Measurements from ENCODE around the gene MACROD2. TPM values are rescaled to one million over a fixed set of nuclear protein-coding genes. Genes with fewer than 3 reads are reported as not detected.
"Not testable (repeated sequence)": the region's sequence is repeated elsewhere in the genome, so short reads cannot be mapped to it uniquely, and the experiment has no call there.

Gene MACROD2
- total RNA-seq, 1 donor from 2014 or later = not detected

DNA sequence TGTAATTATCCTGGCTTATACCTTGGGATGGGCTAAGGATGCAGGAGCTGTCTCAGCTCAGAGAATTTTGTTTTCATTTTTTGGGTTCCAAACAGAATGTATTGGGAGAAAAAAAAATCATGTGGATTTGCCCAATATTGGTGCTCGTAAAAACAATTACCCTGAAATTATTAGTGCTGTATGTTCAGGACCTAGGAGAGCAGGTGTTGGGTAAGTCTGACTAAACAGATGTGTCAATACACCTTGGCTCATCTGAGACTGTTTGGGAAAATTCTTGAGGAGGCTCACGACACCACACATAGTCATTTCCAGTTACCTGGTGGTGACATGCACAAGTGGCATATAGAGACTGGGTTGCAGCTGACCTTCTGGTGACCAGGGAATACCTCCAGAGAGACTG is 1144.2 kb downstream of the MACROD2 start:
- Mint-ChIP-seq H3K36me3 (ENCODE audit: low read depth) (no peaks in the 10 kb centered on the region), H3K4me3 (no peak overlapping the region), H3K9me3 (no peaks in the 10 kb centered on the region), H3K27me3 (ENCODE audit: insufficient read depth) (no peaks in the 10 kb centered on the region), H3K4me1 (ENCODE audit: low read depth) (no peaks in the 10 kb centered on the region), H3K27ac (no peak overlapping the region)
- DNase-seq (ENCODE audit: low spot score) = no peak
- intact Hi-C loops (cut with micrococcal nuclease) = no loop called here

DNA sequence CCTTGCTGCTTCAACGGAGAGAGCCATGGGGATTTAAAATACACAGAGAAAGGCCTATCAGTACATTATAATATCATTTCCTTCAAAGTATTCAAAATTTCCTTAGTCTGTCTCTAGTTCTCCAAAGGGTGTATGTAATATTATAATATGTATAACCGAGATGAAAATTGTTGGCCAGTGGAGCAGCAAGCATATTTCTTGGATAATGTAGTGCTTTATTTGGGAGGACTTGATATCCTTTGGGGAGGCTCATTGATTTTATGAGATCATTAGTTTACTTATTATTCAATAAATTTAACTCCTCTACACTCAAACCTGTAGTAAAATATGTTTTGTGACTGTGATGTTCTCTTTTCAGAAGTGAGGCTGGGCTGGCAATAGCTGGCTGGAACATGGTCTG is 1145.0 kb downstream of the MACROD2 start:
- DNase-seq (ENCODE audit: low spot score) = no peak
- Mint-ChIP-seq H3K27me3 (ENCODE audit: insufficient read depth) (no peaks in the 10 kb centered on the region), H3K4me3 (no peak overlapping the region), H3K4me1 (ENCODE audit: low read depth) (no peaks in the 10 kb centered on the region), H3K36me3 (ENCODE audit: low read depth) (no peaks in the 10 kb centered on the region), H3K9me3 (peaks cover 5% of the 10 kb centered on the region), H3K27ac (no peak overlapping the region)
- intact Hi-C loops (cut with micrococcal nuclease) = no loop called here

DNA sequence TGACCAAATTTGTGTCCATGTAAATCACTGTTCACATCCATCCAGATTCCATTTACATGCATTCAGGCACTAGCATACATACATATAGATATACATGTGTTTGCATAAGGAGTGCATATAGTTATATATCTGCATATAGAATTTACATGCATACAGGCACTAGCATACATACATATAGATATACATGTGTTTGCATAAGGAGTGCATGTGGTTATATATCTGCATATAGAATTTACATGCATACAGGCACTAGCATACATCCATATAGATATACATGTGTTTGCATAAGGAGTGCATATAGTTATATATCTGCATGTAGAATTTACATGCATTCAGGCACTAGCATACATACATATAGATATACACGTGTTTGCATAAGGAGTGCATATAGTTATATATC is 1145.6 kb downstream of the MACROD2 start:
- H3K27me3 Mint-ChIP-seq (ENCODE audit: insufficient read depth); H3K36me3 Mint-ChIP-seq (ENCODE audit: low read depth); H3K4me1 Mint-ChIP-seq (ENCODE audit: low read depth); intact Hi-C loops (cut with micrococcal nuclease); H3K9me3 Mint-ChIP-seq; H3K27ac Mint-ChIP-seq; DNase-seq (ENCODE audit: low spot score); H3K4me3 Mint-ChIP-seq: not testable (repeated sequence)

DNA sequence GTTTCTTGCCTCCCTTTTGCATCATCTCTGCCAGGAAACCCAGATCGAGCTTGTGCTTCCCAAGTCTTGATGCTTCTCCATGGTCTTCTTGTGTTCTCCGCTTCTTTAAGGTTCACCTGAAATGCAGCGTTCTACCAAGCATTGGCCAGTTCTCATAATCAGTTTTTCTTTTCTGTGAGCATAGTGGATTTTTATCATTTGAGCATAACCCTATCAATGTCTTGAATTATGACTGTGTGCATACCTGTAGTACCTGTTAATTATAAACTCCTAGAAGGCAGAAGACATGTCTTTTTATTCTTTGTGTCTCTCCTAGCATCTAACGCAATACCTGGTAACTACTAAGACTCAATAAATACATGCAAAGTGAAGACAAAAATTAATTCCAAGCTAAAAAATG is 1146.5 kb downstream of the MACROD2 start:
- no peak for DNase-seq (ENCODE audit: low spot score)
- H3K36me3 Mint-ChIP-seq (ENCODE audit: low read depth) = no peaks in the 10 kb centered on the region
- no peaks in the 10 kb centered on the region for H3K4me1 Mint-ChIP-seq (ENCODE audit: low read depth)
- peaks cover 5% of the 10 kb centered on the region for H3K9me3 Mint-ChIP-seq
- intact Hi-C loops (cut with micrococcal nuclease) = no loop called here
- H3K27ac Mint-ChIP-seq = no peak overlapping the region
- no peak overlapping the region for H3K4me3 Mint-ChIP-seq
- H3K27me3 Mint-ChIP-seq (ENCODE audit: insufficient read depth) = peaks cover 2% of the 10 kb centered on the region

DNA sequence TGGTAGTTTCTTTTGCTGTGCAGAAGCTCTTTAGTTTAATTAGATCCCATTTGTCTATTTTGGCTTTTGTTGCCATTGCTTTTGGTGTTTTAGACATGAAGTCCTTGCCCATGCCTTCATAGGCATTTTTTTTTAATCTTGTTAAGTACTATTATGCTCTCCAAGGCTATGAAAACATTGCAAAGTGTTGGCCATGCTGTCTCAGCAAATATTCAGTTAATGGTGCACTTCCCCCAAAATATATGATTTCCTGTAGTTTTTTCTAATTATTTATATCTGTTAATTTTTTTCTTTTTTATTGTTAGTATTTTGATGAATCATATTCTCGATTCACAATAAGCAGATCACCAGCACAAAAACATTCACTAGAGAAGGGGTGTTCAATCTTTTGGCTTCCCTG is 1148.2 kb downstream of the MACROD2 start:
- H3K4me3 Mint-ChIP-seq = no peak overlapping the region
- H3K27me3 Mint-ChIP-seq (ENCODE audit: insufficient read depth) = peaks cover 2% of the 10 kb centered on the region
- intact Hi-C loops (cut with micrococcal nuclease) = no loop called here
- H3K27ac Mint-ChIP-seq = no peak overlapping the region
- H3K36me3 Mint-ChIP-seq (ENCODE audit: low read depth) = no peaks in the 10 kb centered on the region
- DNase-seq (ENCODE audit: low spot score) = no peak
- peaks cover 5% of the 10 kb centered on the region for H3K9me3 Mint-ChIP-seq
- no peaks in the 10 kb centered on the region for H3K4me1 Mint-ChIP-seq (ENCODE audit: low read depth)

DNA sequence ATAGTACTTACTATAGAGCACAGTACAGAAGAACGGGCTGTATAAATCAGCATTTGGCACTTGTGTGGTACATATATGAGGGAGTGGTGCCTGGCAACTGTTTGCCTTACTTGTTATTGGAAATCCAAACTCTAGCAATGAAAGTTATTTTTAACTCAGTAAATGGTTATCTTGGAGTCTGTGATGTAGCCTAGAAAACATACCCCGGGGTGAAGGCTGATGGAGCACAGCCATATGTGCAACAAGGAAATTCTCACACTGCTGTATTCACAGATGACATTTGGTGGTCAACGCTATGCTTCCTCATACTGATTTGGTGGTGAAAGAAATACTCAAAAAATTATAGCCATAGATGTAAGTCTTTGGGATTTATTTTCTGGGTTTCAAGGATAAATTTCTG is 1149.6 kb downstream of the MACROD2 start:
- Mint-ChIP-seq H3K27ac (no peak overlapping the region), H3K9me3 (peaks cover 5% of the 10 kb centered on the region), H3K27me3 (ENCODE audit: insufficient read depth) (peaks cover 2% of the 10 kb centered on the region), H3K4me1 (ENCODE audit: low read depth) (no peaks in the 10 kb centered on the region), H3K4me3 (no peak overlapping the region), H3K36me3 (ENCODE audit: low read depth) (no peaks in the 10 kb centered on the region)
- no peak for DNase-seq (ENCODE audit: low spot score)
- intact Hi-C loops (cut with micrococcal nuclease) = no loop called here

DNA sequence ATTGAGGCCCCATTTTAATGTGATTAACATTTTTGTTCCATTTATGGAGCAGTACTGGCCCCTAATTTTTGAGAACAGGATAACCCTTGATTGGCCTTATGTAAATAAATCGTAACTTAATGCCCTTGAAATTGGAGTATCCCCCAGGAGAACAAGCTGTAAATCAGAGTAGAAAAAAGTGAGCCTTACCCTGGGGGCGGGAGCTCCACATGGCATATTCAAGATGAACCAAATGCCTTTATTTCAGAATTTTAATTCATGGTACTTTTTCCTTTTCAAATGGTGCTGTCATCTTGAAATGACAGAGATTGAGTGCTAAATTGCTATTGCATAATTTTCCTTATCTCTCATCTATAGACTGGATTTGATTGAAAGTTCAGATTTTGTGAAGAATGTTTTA is 1151.6 kb downstream of the MACROD2 start:
- peaks cover 12% of the 10 kb centered on the region for H3K9me3 Mint-ChIP-seq
- H3K4me1 Mint-ChIP-seq (ENCODE audit: low read depth) = no peaks in the 10 kb centered on the region
- no peak overlapping the region for H3K4me3 Mint-ChIP-seq
- peaks cover 2% of the 10 kb centered on the region for H3K27me3 Mint-ChIP-seq (ENCODE audit: insufficient read depth)
- H3K27ac Mint-ChIP-seq = no peak overlapping the region
- intact Hi-C loops (cut with micrococcal nuclease) = no loop called here
- H3K36me3 Mint-ChIP-seq (ENCODE audit: low read depth) = no peaks in the 10 kb centered on the region
- DNase-seq (ENCODE audit: low spot score) = no peak

DNA sequence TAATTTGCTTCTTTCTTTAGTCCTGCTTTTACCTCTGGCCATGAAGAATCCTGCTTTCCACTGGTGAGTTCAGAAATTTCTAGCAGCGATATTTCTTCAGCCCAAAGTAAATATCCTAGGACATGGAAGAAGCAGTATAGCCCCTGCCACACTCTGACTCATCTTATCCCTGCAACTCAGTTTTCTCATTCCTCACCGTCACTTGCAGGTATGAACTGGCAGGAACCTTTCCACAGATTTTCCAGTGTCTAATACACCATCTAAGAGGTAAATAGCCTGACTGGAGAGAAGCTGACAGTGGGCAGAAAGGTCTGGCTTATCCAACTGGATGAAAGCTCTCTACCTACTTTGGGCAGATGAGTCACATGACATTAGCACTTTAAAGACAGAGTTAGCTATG is 1158.8 kb downstream of the MACROD2 start:
- H3K27me3 Mint-ChIP-seq (ENCODE audit: insufficient read depth) = no peaks in the 10 kb centered on the region
- H3K4me3 Mint-ChIP-seq = no peak overlapping the region
- H3K27ac Mint-ChIP-seq = no peak overlapping the region
- no peaks in the 10 kb centered on the region for H3K36me3 Mint-ChIP-seq (ENCODE audit: low read depth)
- H3K4me1 Mint-ChIP-seq (ENCODE audit: low read depth) = no peaks in the 10 kb centered on the region
- peaks cover 23% of the 10 kb centered on the region for H3K9me3 Mint-ChIP-seq
- DNase-seq (ENCODE audit: low spot score) = no peak
- intact Hi-C loops (cut with micrococcal nuclease) = no loop called here

DNA sequence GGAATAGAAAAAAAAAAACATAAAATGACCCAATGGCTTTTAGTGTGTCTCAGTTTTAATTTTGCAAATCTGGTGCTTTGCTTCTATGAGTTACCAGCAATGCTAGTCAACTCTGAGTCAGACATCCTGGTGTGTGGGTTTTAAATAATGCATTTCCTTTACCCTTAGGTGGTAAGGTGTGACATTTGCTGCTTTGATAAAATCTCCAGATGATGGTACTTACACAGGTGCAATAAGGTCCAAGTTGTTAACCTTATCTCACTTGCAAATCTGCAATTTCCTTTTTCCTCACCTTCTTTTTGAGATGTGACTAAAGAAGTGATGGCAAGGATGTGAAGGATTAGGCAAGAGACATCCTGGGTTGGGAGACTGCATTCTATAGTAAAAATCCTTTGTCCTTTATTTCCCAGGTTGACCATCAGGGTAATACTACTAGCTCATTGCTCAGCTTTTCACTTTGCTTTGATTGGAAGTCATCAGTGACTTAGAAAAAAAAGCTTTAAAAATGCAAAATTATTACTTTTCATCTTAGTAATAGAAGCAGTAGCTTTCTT is 1160.6 kb downstream of the MACROD2 start:
- intact Hi-C loops (cut with micrococcal nuclease) = loop anchor here (5.0 kb wide), 1 partner anchor 299 kb away; no protein-coding TSS in a partner anchor
- H3K27ac Mint-ChIP-seq = no peak overlapping the region
- no peak for DNase-seq (ENCODE audit: low spot score)
- H3K27me3 Mint-ChIP-seq (ENCODE audit: insufficient read depth) = no peaks in the 10 kb centered on the region
- no peaks in the 10 kb centered on the region for H3K4me1 Mint-ChIP-seq (ENCODE audit: low read depth)
- no peak overlapping the region for H3K4me3 Mint-ChIP-seq
- H3K9me3 Mint-ChIP-seq = peaks cover 28% of the 10 kb centered on the region
- no peaks in the 10 kb centered on the region for H3K36me3 Mint-ChIP-seq (ENCODE audit: low read depth)

DNA sequence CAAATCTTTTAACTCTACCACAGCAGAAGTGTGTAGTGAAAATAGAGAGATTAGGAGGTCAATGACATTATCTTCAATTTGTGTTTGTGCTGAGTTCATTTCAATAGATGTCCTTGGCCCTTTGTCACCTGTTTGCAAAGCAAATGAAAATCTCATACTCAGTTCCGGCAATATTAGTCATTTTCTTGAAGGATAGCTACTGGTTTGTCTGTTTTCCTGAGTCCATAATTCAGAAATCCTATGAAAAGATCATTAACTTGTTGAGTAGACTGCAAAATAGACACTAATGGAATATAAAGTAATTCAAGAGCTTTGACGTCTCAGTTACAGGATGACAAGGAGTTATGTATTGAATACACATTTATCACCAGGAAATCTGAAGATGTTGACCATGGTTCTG is 1163.2 kb downstream of the MACROD2 start:
- peaks cover 11% of the 10 kb centered on the region for H3K4me1 Mint-ChIP-seq (ENCODE audit: low read depth)
- no peak overlapping the region for H3K4me3 Mint-ChIP-seq
- no peaks in the 10 kb centered on the region for H3K27me3 Mint-ChIP-seq (ENCODE audit: insufficient read depth)
- no peak overlapping the region for H3K27ac Mint-ChIP-seq
- no peaks in the 10 kb centered on the region for H3K36me3 Mint-ChIP-seq (ENCODE audit: low read depth)
- DNase-seq (ENCODE audit: low spot score) = no peak
- peaks cover 12% of the 10 kb centered on the region for H3K9me3 Mint-ChIP-seq
- intact Hi-C loops (cut with micrococcal nuclease) = loop anchor here (5.0 kb wide), 1 partner anchor 301 kb away; no protein-coding TSS in a partner anchor

DNA sequence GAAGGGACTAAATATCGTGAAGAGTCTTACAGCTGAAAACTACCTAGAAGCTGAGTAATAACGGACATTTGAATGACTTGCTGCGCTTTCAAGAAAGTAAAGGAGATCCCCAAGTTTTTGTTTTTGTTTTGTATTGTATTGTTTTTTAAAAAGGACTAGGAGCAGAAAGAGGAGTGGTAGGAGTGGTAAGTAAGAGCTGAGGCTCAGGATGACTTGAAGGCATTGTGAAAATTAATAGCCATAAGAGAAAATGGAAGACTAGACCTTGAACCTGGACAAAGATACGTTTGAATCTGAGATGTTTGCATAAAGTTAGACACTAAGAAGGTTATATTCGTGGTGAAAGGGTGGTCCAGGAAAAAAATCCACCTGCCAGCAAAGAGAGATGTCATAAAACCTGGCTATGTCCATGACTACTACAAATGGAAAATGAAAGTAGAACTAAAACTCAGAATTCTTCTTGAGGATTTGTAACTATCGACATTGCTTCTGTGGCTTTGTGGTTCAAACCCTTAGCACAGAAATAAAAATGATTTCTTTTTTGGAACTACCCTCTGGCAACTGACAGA is 1166.8 kb downstream of the MACROD2 start:
- DNase-seq (ENCODE audit: low spot score) = no peak
- peaks cover 11% of the 10 kb centered on the region for H3K4me1 Mint-ChIP-seq (ENCODE audit: low read depth)
- H3K27me3 Mint-ChIP-seq (ENCODE audit: insufficient read depth) = no peaks in the 10 kb centered on the region
- intact Hi-C loops (cut with micrococcal nuclease) = no loop called here
- H3K36me3 Mint-ChIP-seq (ENCODE audit: low read depth) = no peaks in the 10 kb centered on the region
- peaks cover 15% of the 10 kb centered on the region for H3K9me3 Mint-ChIP-seq
- H3K27ac Mint-ChIP-seq = no peak overlapping the region
- H3K4me3 Mint-ChIP-seq = no peak overlapping the region

DNA sequence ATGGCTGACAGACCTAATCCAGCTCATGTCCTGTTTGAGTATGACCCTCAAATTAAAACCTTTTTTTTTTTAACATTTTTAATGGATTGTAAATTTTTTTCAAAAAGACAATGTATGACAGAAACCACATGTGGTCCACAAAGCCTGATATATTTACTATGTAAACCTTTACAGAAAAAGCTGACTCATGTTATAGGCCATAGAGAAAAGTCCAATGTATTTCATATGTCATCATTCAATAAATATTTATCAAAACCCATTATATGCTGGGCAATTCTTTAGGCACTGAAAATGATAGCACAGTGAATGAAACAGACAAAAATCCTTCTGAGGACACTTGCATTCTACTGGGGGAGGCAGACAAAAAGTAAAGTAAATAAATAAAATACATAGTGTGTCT is 1168.3 kb downstream of the MACROD2 start:
- Mint-ChIP-seq H3K36me3 (ENCODE audit: low read depth) (no peaks in the 10 kb centered on the region), H3K4me1 (ENCODE audit: low read depth) (peaks cover 11% of the 10 kb centered on the region), H3K4me3 (no peak overlapping the region), H3K9me3 (peaks cover 9% of the 10 kb centered on the region), H3K27me3 (ENCODE audit: insufficient read depth) (no peaks in the 10 kb centered on the region), H3K27ac (no peak overlapping the region)
- no peak for DNase-seq (ENCODE audit: low spot score)
- intact Hi-C loops (cut with micrococcal nuclease) = no loop called here

DNA sequence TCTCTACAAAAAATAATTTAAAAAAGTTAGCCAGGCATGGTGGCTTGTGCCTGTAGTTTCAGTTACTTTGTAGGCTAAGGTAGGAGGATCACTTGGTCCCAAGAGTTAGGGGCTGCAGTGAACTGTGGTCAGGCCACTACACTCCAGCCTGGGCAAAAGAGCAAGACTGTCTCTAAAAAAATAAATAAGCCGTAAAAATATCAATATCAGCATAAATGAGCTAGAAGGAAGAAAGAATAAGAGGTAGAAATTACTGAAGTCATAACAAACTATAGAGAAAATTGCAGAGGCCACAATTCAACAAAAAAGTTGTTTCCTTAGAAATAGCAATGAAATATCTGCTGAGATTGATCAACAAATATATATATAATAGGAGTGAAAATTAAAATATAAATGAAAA is 1169.4 kb downstream of the MACROD2 start:
- peaks cover 6% of the 10 kb centered on the region for H3K9me3 Mint-ChIP-seq
- H3K27ac Mint-ChIP-seq = no peak overlapping the region
- no peak for DNase-seq (ENCODE audit: low spot score)
- peaks cover 11% of the 10 kb centered on the region for H3K4me1 Mint-ChIP-seq (ENCODE audit: low read depth)
- H3K27me3 Mint-ChIP-seq (ENCODE audit: insufficient read depth) = no peaks in the 10 kb centered on the region
- intact Hi-C loops (cut with micrococcal nuclease) = no loop called here
- no peak overlapping the region for H3K4me3 Mint-ChIP-seq
- no peaks in the 10 kb centered on the region for H3K36me3 Mint-ChIP-seq (ENCODE audit: low read depth)

DNA sequence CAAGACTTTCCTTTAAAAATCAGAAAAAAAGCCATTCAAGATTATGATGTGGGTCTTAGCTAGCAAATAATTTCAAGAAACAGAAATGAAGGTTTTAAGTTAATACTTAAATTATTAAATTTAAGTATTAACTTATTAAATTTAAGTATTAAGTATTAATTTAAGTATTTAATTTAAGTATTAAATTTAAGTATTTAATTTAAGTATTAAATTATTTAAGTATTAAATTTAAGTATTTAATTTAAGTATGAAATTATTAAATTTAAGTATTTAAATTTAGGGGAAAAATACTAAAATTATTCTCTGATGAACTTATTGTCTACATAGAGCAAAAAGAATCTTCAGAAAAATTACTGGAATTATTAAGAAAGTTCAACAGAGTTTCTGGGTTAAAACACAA is 1171.4 kb downstream of the MACROD2 start:
- no peak for DNase-seq (ENCODE audit: low spot score)
- Mint-ChIP-seq H3K27ac (no peak overlapping the region), H3K4me1 (ENCODE audit: low read depth) (peaks cover 10% of the 10 kb centered on the region), H3K9me3 (peaks cover 3% of the 10 kb centered on the region), H3K36me3 (ENCODE audit: low read depth) (no peaks in the 10 kb centered on the region), H3K4me3 (no peak overlapping the region), H3K27me3 (ENCODE audit: insufficient read depth) (no peaks in the 10 kb centered on the region)
- intact Hi-C loops (cut with micrococcal nuclease) = no loop called here
